SK-N-SH (cell line): ENCODE measurements around the gene GPX6. TPM values are rescaled to one million over a fixed set of nuclear protein-coding genes. Genes with fewer than 3 reads are reported as not detected.

Experiments used
- CTCF ChIA-PET: fragments of 300-600, 350-600 bp; formaldehyde crosslinking; extraction: SDS; loops from one replicate; lab custom pipeline; 2021; lab: Yijun Ruan, JAX
- POLR2A ChIA-PET: fragments of 350-600 bp; sonication (Branson Sonifier 250); formaldehyde crosslinking; extraction: SDS; loops from one replicate; lab custom pipeline; 2020; ENCODE audit warnings: antibody characterized with exemption, inconsistent platforms; lab: Yijun Ruan, JAX
- DNase-seq: peaks from one replicate; pipeline ENCODE4 v3.0.0; 2012
- H2AFZ ChIP-seq: fragments of 200-600 bp; sonication (generic); 2 replicates; pipeline ENCODE4 v1.8.1; 2016; ENCODE audit warnings: antibody characterized with exemption, mild to moderate bottlenecking, low read depth
- H3F3A ChIP-seq: fragments of 200-600 bp; sonication (generic); replicated peaks from 2 replicates; pipeline ENCODE3; 2016; ENCODE audit warnings: antibody characterized with exemption, mild to moderate bottlenecking; ENCODE audit not compliant: insufficient read depth
- H3K27ac ChIP-seq, 2 experiments: fragments of 200-500 bp in 1 of 2; fragments of 200-600 bp in 1 of 2; sonication (Bioruptor generic) in 1 of 2; sonication (generic), shearing (Covaris generic) in 1 of 2; 2 replicates each; pipeline versions ENCODE4 v1.5.1 to v1.6.1; 2014 to 2016; ENCODE audit warnings: low read depth in 2 of 2, inconsistent platforms in 1 of 2, low read length in 1 of 2, mild to moderate bottlenecking in 1 of 2, mixed read lengths in 1 of 2
- H3K27me3 ChIP-seq: fragments of 200-600 bp; sonication (generic), shearing (Covaris generic); 2 replicates; pipeline ENCODE4 v1.6.1; 2016; ENCODE audit warnings: mixed run types; ENCODE audit not compliant: insufficient read depth
- H3K36me3 ChIP-seq, 2 experiments: fragments of 200-500 bp in 1 of 2; fragments of 200-600 bp in 1 of 2; sonication (Bioruptor generic) in 1 of 2; sonication (generic) in 1 of 2; replicated peaks in 1 of 2; 2 replicates each; pipeline versions ENCODE3 to v1.5.1; 2014 to 2016; ENCODE audit warnings: low read length in 1 of 2, mild to moderate bottlenecking in 1 of 2; ENCODE audit not compliant: insufficient read depth in 2 of 2, control insufficient read depth in 1 of 2
- H3K4me1 ChIP-seq, 2 experiments: fragments of 200-500 bp in 1 of 2; fragments of 200-600 bp in 1 of 2; sonication (Bioruptor generic) in 1 of 2; sonication (generic), shearing (Covaris generic) in 1 of 2; 2 replicates each; pipeline versions ENCODE4 v1.5.1 to v1.6.1; 2014 to 2016; ENCODE audit warnings: low read depth in 1 of 2, low read length in 1 of 2, mixed run types in 1 of 2; ENCODE audit not compliant: insufficient read depth in 2 of 2, control insufficient read depth in 1 of 2
- H3K4me2 ChIP-seq: fragments of 200-600 bp; sonication (generic), shearing (Covaris generic); 2 replicates; pipeline ENCODE4 v1.6.1; 2017; ENCODE audit warnings: mixed run types
- H3K4me3 ChIP-seq, 2 experiments: fragments of 200-500 bp in 1 of 2; fragments of 200-600 bp in 1 of 2; sonication (Bioruptor generic) in 1 of 2; sonication (generic), shearing (Covaris generic) in 1 of 2; 2 replicates each; pipeline versions ENCODE4 v1.5.1 to v1.8.1; 2014 to 2016; ENCODE audit warnings: low read depth in 2 of 2, inconsistent platforms in 1 of 2, low read length in 1 of 2, mild to moderate bottlenecking in 1 of 2, mixed read lengths in 1 of 2, moderate library complexity in 1 of 2
- H3K79me2 ChIP-seq: fragments of 200-600 bp; sonication (generic); 2 replicates; pipeline ENCODE4 v1.8.1; 2017; ENCODE audit warnings: mild to moderate bottlenecking; ENCODE audit not compliant: insufficient read depth
- H3K9ac ChIP-seq: fragments of 200-600 bp; sonication (generic); 2 replicates; pipeline ENCODE4 v1.6.1; 2017; ENCODE audit warnings: mixed run types
- H3K9me2 ChIP-seq: fragments of 200-600 bp; sonication (generic); 2 replicates; pipeline ENCODE4 v1.6.1; 2017; ENCODE audit warnings: mixed run types
- H3K9me3 ChIP-seq: fragments of 200-600 bp; sonication (generic); 2 replicates; pipeline ENCODE4 v1.6.1; 2017; ENCODE audit warnings: mixed run types, mild to moderate bottlenecking, moderate library complexity
- H4K20me1 ChIP-seq: fragments of 200-600 bp; sonication (generic); 2 replicates; pipeline ENCODE4 v1.6.1; 2017; ENCODE audit warnings: mild to moderate bottlenecking, mixed run types; ENCODE audit not compliant: insufficient read depth
- CHD2 ChIP-seq: fragments of 150-350 bp; IDR thresholded peaks from 2 replicates; pipeline ENCODE4 v1.6.1; 2018; ENCODE audit warnings: low read length; ENCODE audit not compliant: partially characterized antibody
- ELF1 ChIP-seq: IDR thresholded peaks from 2 replicates; pipeline ENCODE4 v1.4.0; 2012
- EP300 ChIP-seq, 2 experiments: IDR thresholded peaks; 2 replicates each; pipeline versions ENCODE4 v1.4.0 to v1.6.1; 2012; ENCODE audit warnings: borderline replicate concordance in 1 of 2, low read depth in 1 of 2, low read length in 1 of 2
- JUND ChIP-seq: IDR thresholded peaks from 2 replicates; pipeline ENCODE4 v1.4.0; 2012
- MEF2A ChIP-seq: IDR thresholded peaks from 2 replicates; pipeline ENCODE4 v1.4.0; 2012; ENCODE audit warnings: low read depth, borderline replicate concordance
- MXI1 ChIP-seq: IDR thresholded peaks from 2 replicates; pipeline ENCODE4 v1.6.1; 2012; ENCODE audit warnings: mild to moderate bottlenecking, low read depth, low read length, improper control_type of control experiment
- POLR2AphosphoS5 ChIP-seq: IDR thresholded peaks from 2 replicates; pipeline ENCODE4 v1.6.1; 2012; ENCODE audit warnings: low read depth, low read length
- RXRA ChIP-seq: IDR thresholded peaks from 2 replicates; pipeline ENCODE4 v1.4.0; 2012; ENCODE audit warnings: low read depth, mild to moderate bottlenecking, borderline replicate concordance
- SIN3A ChIP-seq: IDR thresholded peaks from 2 replicates; pipeline ENCODE4 v1.6.1; 2012; ENCODE audit warnings: low read depth, mild to moderate bottlenecking, low read length, moderate library complexity, borderline replicate concordance
- SMC3 ChIP-seq: IDR thresholded peaks from 2 replicates; pipeline ENCODE4 v1.6.1; 2012; ENCODE audit warnings: low read depth, low read length, improper control_type of control experiment
- TAF1 ChIP-seq: IDR thresholded peaks from 2 replicates; pipeline ENCODE4 v1.6.1; 2012; ENCODE audit warnings: low read depth, mild to moderate bottlenecking, low read length, moderate library complexity, borderline replicate concordance
- TCF12 ChIP-seq: IDR thresholded peaks from 2 replicates; pipeline ENCODE4 v1.4.0; 2012
- ZBTB33 ChIP-seq: IDR thresholded peaks from 2 replicates; pipeline ENCODE4 v1.4.0; 2012; ENCODE audit warnings: low read depth, borderline replicate concordance
- WGBS: methylation state at CpG from one replicate; pipeline ENCODE4 v1.1.6; 2017; ENCODE audit warnings: low lambda C conversion rate; 5-methylcytosine and 5-hydroxymethylcytosine counted together
- polyA plus RNA-seq, 3 experiments: library from polyadenylated mRNA; depleted of rRNA; stranded (reverse); fragments of >200 nt; gene quantifications; 2 replicates each; pipeline ENCODE4 v1.2.3, GENCODE V29; 2012
- TF ChIP-seq, protein P1 (sequence below): IDR thresholded peaks from 2 replicates; pipeline ENCODE4 v1.4.0; 2012; ENCODE audit warnings: low read depth

Gene GPX6
- polyA plus RNA-seq, 1 of the 3 experiments (the other 2 are of a cell fraction): not detected

- no peak for TF ChIP-seq ELF1
- no peak for DNase-seq
- ChIA-PET POLR2A (no interaction called here), CTCF (no interaction called here)
- H3K79me2 ChIP-seq: no peaks in the 10 kb centered on the region
- H3K4me2 ChIP-seq: no peak overlapping the region
- 10% methylated on average over 6 of the region's 6 CpGs for WGBS
- no peaks in the 10 kb centered on the region for H4K20me1 ChIP-seq
- H3K9me2 ChIP-seq: no peaks in the 10 kb centered on the region
- H3K4me3 ChIP-seq: no peak overlapping the region
- H3K4me1 ChIP-seq: no peaks in the 10 kb centered on the region
- H3F3A ChIP-seq: no peaks in the 10 kb centered on the region
- H3K9me3 ChIP-seq: no peaks in the 10 kb centered on the region
- no peaks in the 10 kb centered on the region; the same call in 1 of the 2 replicates for H3K27me3 ChIP-seq
- H3K27ac ChIP-seq: no peak overlapping the region
- H2AFZ ChIP-seq: no peak overlapping the region
- H3K9ac ChIP-seq: no peak overlapping the region
- no peaks in the 10 kb centered on the region for H3K36me3 ChIP-seq
Observed at GRCh38 chr6:28501259-28501658, 14.3 kb downstream of the GPX6 start.

GRCh38 chr6:28497893-28498292 is 17.7 kb downstream of the GPX6 start:
- no peaks in the 10 kb centered on the region for H3K9me3 ChIP-seq
- no peak overlapping the region for H3K9ac ChIP-seq
- TF ChIP-seq EP300 (IDR thresholded peaks at IDR 0.05; ENCODE audit: borderline replicate concordance in 1 of 2, low read depth in 1 of 2, low read length in 1 of 2) (no peak), JUND (no peak)
- no peak overlapping the region for H3K27ac ChIP-seq
- no peaks in the 10 kb centered on the region for H4K20me1 ChIP-seq
- WGBS: 3% methylated on average over 3 of the region's 3 CpGs
- ChIA-PET POLR2A (no interaction called here), CTCF (interaction anchor here (1.4 kb wide), 1 partner anchor 19 kb away, joined by 5 read pairs; no protein-coding TSS in a partner anchor)
- H3K4me1 ChIP-seq: no peaks in the 10 kb centered on the region
- no peak overlapping the region for H2AFZ ChIP-seq
- H3K4me2 ChIP-seq: no peak overlapping the region
- H3K4me3 ChIP-seq: no peak overlapping the region
- no peaks in the 10 kb centered on the region for H3K79me2 ChIP-seq
- H3F3A ChIP-seq: no peaks in the 10 kb centered on the region
- DNase-seq: no peak
- H3K27me3 ChIP-seq: no peaks in the 10 kb centered on the region; the same call in 1 of the 2 replicates
- H3K9me2 ChIP-seq: no peaks in the 10 kb centered on the region
- no peaks in the 10 kb centered on the region for H3K36me3 ChIP-seq

- Histone ChIP-seq H3K4me1 (no peaks in the 10 kb centered on the region), H3K4me3 (no peak overlapping the region), H2AFZ (no peak overlapping the region), H3K9me2 (no peaks in the 10 kb centered on the region), H3K36me3 (no peaks in the 10 kb centered on the region), H3F3A (no peaks in the 10 kb centered on the region), H3K9me3 (no peaks in the 10 kb centered on the region), H3K79me2 (no peaks in the 10 kb centered on the region), H3K27me3 (no peaks in the 10 kb centered on the region; the same call in 1 of the 2 replicates), H3K27ac (no peak overlapping the region), H3K4me2 (no peak overlapping the region), H4K20me1 (no peaks in the 10 kb centered on the region), H3K9ac (no peak overlapping the region)
- ChIA-PET POLR2A (no interaction called here), CTCF (interaction anchor here (1.4 to 2.3 kb wide), 4 partner anchors 8 to 45 kb away, joined by 5 to 10 read pairs (median 6); no protein-coding TSS in a partner anchor)
- DNase-seq: no peak
- WGBS: 7% methylated on average over 1 of the region's 1 CpG
- TF ChIP-seq MEF2A (no peak), MXI1 (no peak), POLR2AphosphoS5 (no peak), CHD2 (no peak), SMC3 (no peak), RXRA (no peak), TAF1 (no peak), SIN3A (no peak), ZBTB33 (no peak), TCF12 (no peak)
- TF ChIP-seq, protein P1, sequence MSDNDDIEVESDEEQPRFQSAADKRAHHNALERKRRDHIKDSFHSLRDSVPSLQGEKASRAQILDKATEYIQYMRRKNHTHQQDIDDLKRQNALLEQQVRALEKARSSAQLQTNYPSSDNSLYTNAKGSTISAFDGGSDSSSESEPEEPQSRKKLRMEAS: no peak
Observed at GRCh38 chr6:28497306-28497705, 18.3 kb downstream of the GPX6 start.
